Measurements from ENCODE around the gene SYT10. TPM values are rescaled to one million over a fixed set of nuclear protein-coding genes. Genes with fewer than 3 reads are reported as not detected.
"Not testable (repeated sequence)": the region's sequence is repeated elsewhere in the genome, so short reads cannot be mapped to it uniquely, and the experiment has no call there.

The SYT10 gene
- not detected in 2 replicates for total RNA-seq (2014; rRNA removed; shearing (Covaris generic))

GRCh38 chr12:33439587-33440011 lies at the start of gene SYT10:
SYT10 (minus strand) TSS chr12:33439819; CDS start chr12:33439522, 297 bp downstream.
- DNase-seq (ENCODE audit: low spot score), result no peak

GRCh38 chr12:33488036-33488435 lies 48.4 kb upstream of the SYT10 start:
- DNase-seq (ENCODE audit: low spot score), result no peak

- DNase-seq (ENCODE audit: low spot score), result no peak
Measured at GRCh38 chr12:33486058-33486457, 46.4 kb upstream of the SYT10 start.

- DNase-seq (ENCODE audit: low spot score), result no peak
Measured at GRCh38 chr12:33484161-33484560, 44.5 kb upstream of the SYT10 start.

GRCh38 chr12:33480366-33480765 lies 40.7 kb upstream of the SYT10 start:
- DNase-seq (ENCODE audit: low spot score), result no peak

GRCh38 chr12:33476058-33476457 lies 36.4 kb upstream of the SYT10 start:
- DNase-seq (ENCODE audit: low spot score), result no peak

GRCh38 chr12:33472299-33472698 lies 32.7 kb upstream of the SYT10 start:
- DNase-seq (ENCODE audit: low spot score), result no peak

- DNase-seq (ENCODE audit: low spot score), result no peak
Measured at GRCh38 chr12:33455096-33455495, 15.5 kb upstream of the SYT10 start.

GRCh38 chr12:33450480-33450879 lies 10.9 kb upstream of the SYT10 start:
- DNase-seq (ENCODE audit: low spot score), result no peak

GRCh38 chr12:33440477-33440876 lies 858 bp upstream of the SYT10 start:
- DNase-seq (ENCODE audit: low spot score), result no peak

- DNase-seq (ENCODE audit: low spot score), result no peak
Measured at GRCh38 chr12:33438851-33439586, 600 bp downstream of the SYT10 start.

- no peak for DNase-seq (ENCODE audit: low spot score)
Measured at GRCh38 chr12:33438025-33438772, 1.4 kb downstream of the SYT10 start.

- no peak for DNase-seq (ENCODE audit: low spot score)
Measured at GRCh38 chr12:33437598-33437997, 2.0 kb downstream of the SYT10 start.

- DNase-seq (ENCODE audit: low spot score), result no peak
Measured at GRCh38 chr12:33432992-33433391, 6.6 kb downstream of the SYT10 start.

- DNase-seq (ENCODE audit: low spot score), result no peak
Measured at GRCh38 chr12:33431648-33432047, 8.0 kb downstream of the SYT10 start.

- DNase-seq (ENCODE audit: low spot score), result no peak
Measured at GRCh38 chr12:33429468-33429867, 10.2 kb downstream of the SYT10 start.

- DNase-seq (ENCODE audit: low spot score), result no peak
Measured at GRCh38 chr12:33427071-33427470, 12.5 kb downstream of the SYT10 start.

GRCh38 chr12:33423706-33424105 lies 15.9 kb downstream of the SYT10 start:
- DNase-seq (ENCODE audit: low spot score), result no peak

- DNase-seq (ENCODE audit: low spot score), result not testable (repeated sequence)
Measured at GRCh38 chr12:33412410-33412809, 27.2 kb downstream of the SYT10 start.

- DNase-seq (ENCODE audit: low spot score), result no peak
Measured at GRCh38 chr12:33383503-33383902, 56.1 kb downstream of the SYT10 start.

- no peak for DNase-seq (ENCODE audit: low spot score)
Measured at GRCh38 chr12:33376153-33376552, 63.5 kb downstream of the SYT10 start.

- DNase-seq (ENCODE audit: low spot score), result no peak
Measured at GRCh38 chr12:33370318-33370717, 69.3 kb downstream of the SYT10 start.

GRCh38 chr12:33357181-33357580 lies 82.4 kb downstream of the SYT10 start:
- no peak for DNase-seq (ENCODE audit: low spot score)

All from H4 (cell line).